ENCODE data around the gene BCKDHB.

BCKDHB gene

GRCh38 chr6:80366714-80367113, 260.2 kb downstream of the BCKDHB start:
- no peak for DNase-seq (ENCODE audit: low read depth in 2 of 2, low spot score in 1 of 2)

- no peak for DNase-seq (ENCODE audit: low read depth in 2 of 2, low spot score in 1 of 2)
Observed at GRCh38 chr6:80376411-80376810, 269.9 kb downstream of the BCKDHB start.

DNA sequence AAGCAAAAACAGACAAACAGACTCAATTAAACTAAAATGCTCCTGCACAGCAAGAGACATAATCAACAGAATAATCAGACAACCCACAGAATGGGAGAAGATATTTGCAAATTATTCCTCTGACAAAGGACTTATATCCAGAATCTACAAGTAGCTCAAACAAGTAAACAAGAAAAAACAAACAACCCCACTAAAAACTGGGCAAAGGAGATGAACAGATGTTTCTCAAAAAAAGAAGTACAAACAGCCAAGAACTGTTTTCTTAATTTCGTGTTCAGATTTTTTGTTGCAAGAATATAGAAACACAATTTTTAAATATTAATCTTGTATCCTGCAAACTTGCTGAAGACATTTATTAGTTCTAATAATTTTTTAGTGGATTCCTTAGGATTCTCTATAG, 274.1 kb downstream of the BCKDHB start:
- no peak for DNase-seq (ENCODE audit: low read depth in 2 of 2, low spot score in 1 of 2)

DNA sequence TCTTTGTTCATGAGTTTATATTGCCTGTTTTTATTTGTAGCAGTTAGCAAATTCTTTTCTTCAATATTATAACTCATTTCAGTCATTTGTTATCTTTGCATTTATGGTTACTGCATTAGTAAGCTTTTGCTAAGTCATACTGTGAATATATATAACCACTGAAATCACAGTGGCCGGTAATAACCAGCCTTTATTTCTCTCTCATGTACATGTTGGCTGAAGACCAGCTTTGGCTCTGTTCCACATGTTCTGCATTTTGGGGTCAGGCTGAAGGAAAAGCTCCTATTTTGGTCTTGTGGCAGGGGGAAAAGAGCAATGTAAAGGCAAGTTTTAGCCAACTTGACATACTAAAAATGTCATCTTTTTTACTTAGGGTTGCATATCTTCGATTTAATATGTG, 276.3 kb downstream of the BCKDHB start:
- DNase-seq (ENCODE audit: low read depth in 2 of 2, low spot score in 1 of 2), result no peak

GRCh38 chr6:80388507-80388906, 282.0 kb downstream of the BCKDHB start:
- no peak for DNase-seq (ENCODE audit: low read depth in 2 of 2, low spot score in 1 of 2)

Data from stimulated activated CD8-positive, alpha-beta memory T cell treated with anti-CD3 and anti-CD28 coated beads, Interleukin-4, amount 100 ng/mL, for 4 hours (primary cell).